HG02981 (cell line): ENCODE measurements around the gene PATE2.

Source experiments
- ATAC-seq: cut with Tn5 transposase; IDR thresholded peaks from one replicate; pipeline ENCODE4 v1.9.1; 2021; ENCODE audit warnings: mild to moderate bottlenecking, moderate library complexity; ENCODE audit not compliant: unreplicated experiment

The PATE2 gene

GRCh38 chr11:125778728-125779127 lies at the start of gene PATE2:
Gene PATE2 (minus strand): TSS chr11:125778828. CDS start chr11:125778773, 55 bp downstream.
- no peak for ATAC-seq

- ATAC-seq: no peak
Measured at GRCh38 chr11:125807909-125808308, 29.3 kb upstream of the PATE2 start.

- ATAC-seq: no peak
Measured at GRCh38 chr11:125802387-125802786, 23.8 kb upstream of the PATE2 start.

DNA sequence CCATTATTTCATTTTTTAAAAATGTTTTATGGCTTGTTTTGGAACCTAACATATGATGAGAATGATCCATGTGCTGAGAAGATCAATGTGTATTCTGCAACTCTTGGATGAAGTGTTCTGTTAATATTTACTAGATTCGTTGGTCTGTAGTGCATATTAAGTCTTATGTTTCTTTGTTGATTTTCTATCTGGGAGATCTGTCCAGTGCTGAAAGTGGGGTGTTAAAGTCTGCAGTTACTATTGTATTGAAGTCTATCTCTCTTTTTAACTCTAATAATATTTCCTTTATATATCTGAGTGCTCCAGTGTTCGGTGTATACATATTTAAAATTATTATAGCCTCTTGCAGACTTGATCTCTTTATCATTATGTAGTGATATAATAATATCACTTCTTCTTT lies 21.2 kb upstream of the PATE2 start:
- no peak for ATAC-seq

GRCh38 chr11:125797641-125798040 lies 19.0 kb upstream of the PATE2 start:
- ATAC-seq: no peak

GRCh38 chr11:125790825-125791224 lies 12.2 kb upstream of the PATE2 start:
- no peak for ATAC-seq

GRCh38 chr11:125787827-125788226 lies 9.2 kb upstream of the PATE2 start, which contains the start of gene PATE3:
Gene PATE3 (plus strand): TSS chr11:125788127. CDS start chr11:125788152, 25 bp downstream.
- no peak for ATAC-seq

- no peak for ATAC-seq
Measured at GRCh38 chr11:125784678-125785077, 6.0 kb upstream of the PATE2 start.

DNA sequence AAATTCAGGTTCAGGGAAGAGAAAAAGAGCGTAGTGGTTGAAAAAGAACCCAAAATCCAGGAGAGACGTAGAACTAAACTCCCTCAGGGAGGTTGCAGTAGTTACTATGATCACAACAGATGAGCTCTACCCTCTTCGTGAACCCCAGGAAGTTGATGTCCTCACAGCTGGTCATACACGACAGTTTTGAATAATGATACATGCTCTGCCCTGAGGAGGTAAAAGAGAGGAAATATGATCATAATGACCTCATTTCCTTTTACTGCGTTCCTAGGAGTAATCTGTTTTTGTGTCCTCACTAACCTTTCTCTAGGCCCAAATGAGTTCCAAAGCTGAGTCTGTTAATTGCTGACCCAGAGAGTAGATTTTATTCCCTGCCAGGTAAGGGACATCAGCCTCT lies 1.3 kb downstream of the PATE2 start:
- no peak for ATAC-seq

GRCh38 chr11:125773516-125773915 lies 5.1 kb downstream of the PATE2 start:
- ATAC-seq: no peak

DNA sequence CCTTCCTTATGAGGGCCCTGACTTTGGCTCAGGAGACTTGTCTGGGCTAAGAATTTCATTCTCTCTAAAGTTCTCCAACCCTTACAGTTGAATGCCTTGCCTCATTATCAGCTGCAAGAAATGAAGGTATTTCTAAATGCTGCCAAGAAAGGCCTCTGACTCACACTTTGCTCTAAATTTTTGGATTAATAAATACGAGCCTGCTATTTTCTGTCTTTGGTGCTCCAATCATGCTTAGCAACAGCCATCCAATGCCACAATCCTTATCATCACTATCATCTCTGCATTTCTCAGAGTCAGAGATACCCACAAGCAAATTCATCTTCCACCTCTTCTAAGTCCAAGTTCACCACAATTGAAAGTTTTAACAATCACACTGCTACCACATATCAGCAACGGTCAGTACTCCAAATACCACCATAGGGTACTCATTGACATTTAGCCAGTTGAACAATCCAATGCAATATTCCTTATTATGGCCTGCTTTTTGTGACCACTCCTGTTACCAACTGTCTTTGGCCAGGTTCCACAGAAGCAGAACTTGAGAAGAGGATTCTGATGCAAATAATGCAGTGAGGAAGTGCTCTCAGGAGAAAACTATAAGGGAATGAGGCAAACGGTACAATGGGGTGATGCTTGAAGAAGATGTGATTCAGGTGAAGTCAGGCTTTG lies 5.7 kb downstream of the PATE2 start:
- no peak for ATAC-seq

DNA sequence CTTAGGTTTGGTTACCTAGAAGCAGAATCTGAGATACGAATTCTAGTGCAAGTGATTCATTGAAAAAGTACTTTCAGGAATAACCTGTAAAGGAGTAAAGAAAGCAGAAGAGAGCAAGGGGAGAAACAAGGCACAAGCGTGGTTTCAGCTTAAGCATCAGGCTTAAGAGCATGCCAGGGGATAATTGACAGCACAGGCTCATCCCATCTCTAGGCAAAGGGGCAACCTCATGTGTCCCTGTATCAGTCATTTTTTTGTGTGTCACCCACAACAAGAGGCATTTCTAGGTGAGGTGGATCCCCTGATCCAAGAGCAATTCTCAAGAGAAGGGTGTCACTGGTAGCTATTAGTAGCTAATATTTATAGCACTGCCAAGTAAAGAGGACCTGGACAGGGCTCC lies 8.0 kb downstream of the PATE2 start:
- ATAC-seq: no peak

DNA sequence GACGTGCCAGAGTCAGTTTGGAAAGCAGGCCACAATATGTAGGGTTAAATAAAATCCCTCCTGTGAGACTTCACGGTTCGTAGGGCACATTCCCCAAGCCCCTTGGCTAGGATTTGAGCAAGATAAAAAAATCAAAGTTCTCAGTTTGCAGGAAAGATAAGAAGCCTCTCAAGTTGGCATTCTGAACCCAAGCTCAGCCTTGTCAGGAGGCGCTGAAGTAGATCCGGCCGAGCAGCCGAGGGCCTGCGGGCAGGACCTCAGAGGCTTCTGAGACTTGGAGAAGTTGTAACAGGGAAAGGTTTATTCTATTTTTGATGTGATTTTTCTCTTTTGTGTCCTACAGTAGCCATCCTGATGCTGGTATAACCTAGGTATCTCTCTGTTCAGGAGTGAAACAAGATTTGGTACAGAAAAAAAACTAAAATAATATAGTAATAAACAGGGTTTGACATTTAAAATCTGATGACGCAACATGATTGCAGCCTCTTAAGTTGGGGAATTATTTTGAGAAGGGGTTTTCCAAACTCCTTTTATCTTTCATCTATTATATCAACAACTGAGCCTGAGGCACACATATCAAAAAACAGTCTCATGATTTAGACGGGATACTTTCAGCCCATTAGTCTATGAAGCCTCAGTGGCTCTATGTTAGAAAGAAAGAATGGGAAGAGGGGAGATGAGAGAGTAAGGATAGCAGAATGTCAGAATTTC lies 10.1 kb downstream of the PATE2 start:
- no peak for ATAC-seq

GRCh38 chr11:125766251-125766650 lies 12.4 kb downstream of the PATE2 start:
- no peak for ATAC-seq

DNA sequence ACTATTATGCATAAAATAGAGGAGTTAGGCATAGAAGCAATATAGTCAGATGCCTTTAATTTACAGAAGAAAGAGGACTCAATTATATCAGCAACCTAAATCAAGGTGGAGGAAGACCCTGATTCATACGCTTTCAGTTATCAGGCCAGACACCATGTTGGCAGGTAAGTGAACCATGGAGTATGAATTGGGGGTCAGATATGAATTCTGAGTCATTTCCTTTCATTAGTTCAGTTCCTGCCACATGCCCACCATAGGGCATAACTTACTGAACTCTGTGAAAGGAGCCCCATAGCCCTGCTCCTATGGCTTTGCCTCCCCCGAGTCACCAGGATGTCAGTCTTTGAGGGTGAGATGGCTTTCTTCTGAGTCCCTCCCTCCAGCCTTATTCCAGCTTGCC lies 15.1 kb downstream of the PATE2 start:
- ATAC-seq: no peak

DNA sequence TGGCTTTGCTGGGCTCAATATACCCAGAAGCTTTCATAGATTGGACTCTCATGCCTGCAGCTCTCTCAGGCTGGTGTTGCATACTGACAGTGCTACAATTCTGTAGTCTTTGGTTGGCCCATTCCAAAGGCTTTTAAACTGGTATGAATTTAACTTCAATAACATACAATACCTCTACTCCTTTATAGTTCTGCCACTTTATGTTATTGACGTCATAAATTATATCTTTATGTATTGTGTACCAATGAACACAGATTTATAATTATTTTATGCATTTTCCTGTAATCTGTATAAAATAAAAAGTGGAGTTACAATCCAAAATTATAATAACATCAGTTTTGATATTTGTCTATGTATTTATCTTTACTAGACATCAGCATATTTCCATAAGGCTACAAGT lies 16.2 kb downstream of the PATE2 start:
- ATAC-seq: no peak

GRCh38 chr11:125756050-125756449 lies 22.6 kb downstream of the PATE2 start:
- no peak for ATAC-seq

GRCh38 chr11:125750629-125751028 lies 28.0 kb downstream of the PATE2 start:
- no peak for ATAC-seq

GRCh38 chr11:125745979-125746378 lies 32.6 kb downstream of the PATE2 start, which contains the start of gene PATE1:
Gene PATE1 (plus strand): TSS chr11:125746279. CDS start chr11:125746305, 26 bp downstream.
- ATAC-seq: no peak

- no peak for ATAC-seq
Measured at GRCh38 chr11:125743681-125744080, 34.9 kb downstream of the PATE2 start.

- no peak for ATAC-seq
Measured at GRCh38 chr11:125740617-125741016, 38.0 kb downstream of the PATE2 start.

- no peak for ATAC-seq
Measured at GRCh38 chr11:125728969-125729368, 49.7 kb downstream of the PATE2 start.
